H9 (cell line): ENCODE data around the gene ADGRL2. TPM values are rescaled to one million over a fixed set of nuclear protein-coding genes. Genes with fewer than 3 reads are reported as not detected.

Source experiments
- DNase-seq: peaks from one replicate; pipeline ENCODE4 v3.0.0-alpha.2; 2017
- H2AFZ ChIP-seq: one replicate; pipeline ENCODE4 v1.6.1; 2013; ENCODE audit warnings: mild to moderate bottlenecking, low read length, control low read depth, moderate library complexity
- H2AK5ac ChIP-seq: 2 replicates; pipeline ENCODE4 v1.6.1; 2013; ENCODE audit warnings: low read length, control low read depth, mixed read lengths; ENCODE audit not compliant: insufficient read length
- H2BK120ac ChIP-seq: one replicate; pipeline ENCODE4 v1.6.1; 2013; ENCODE audit warnings: low read depth, mild to moderate bottlenecking, low read length, control low read depth, inconsistent platforms; ENCODE audit not compliant: poor library complexity, severe bottlenecking
- H2BK12ac ChIP-seq: 2 replicates; pipeline ENCODE4 v1.6.1; 2013; ENCODE audit warnings: low read length, control low read depth, mixed read lengths, low read depth; ENCODE audit not compliant: insufficient read length
- H2BK15ac ChIP-seq: 2 replicates; pipeline ENCODE4 v1.6.1; 2013; ENCODE audit warnings: low read depth, low read length, control low read depth
- H2BK20ac ChIP-seq: one replicate; pipeline ENCODE4 v1.6.1; 2013; ENCODE audit warnings: low read depth, mild to moderate bottlenecking, low read length, control low read depth, inconsistent platforms; ENCODE audit not compliant: poor library complexity, severe bottlenecking
- H2BK5ac ChIP-seq: 2 replicates; pipeline ENCODE4 v1.6.1; 2013; ENCODE audit warnings: low read length, control low read depth, mixed read lengths; ENCODE audit not compliant: insufficient read length
- H3K14ac ChIP-seq: 2 replicates; pipeline ENCODE4 v1.6.1; 2013; ENCODE audit warnings: low read length, control low read depth; ENCODE audit not compliant: insufficient read depth
- H3K18ac ChIP-seq: 2 replicates; pipeline ENCODE4 v1.6.1; 2013; ENCODE audit warnings: low read depth, mild to moderate bottlenecking, mixed read lengths, low read length, control low read depth; ENCODE audit not compliant: insufficient read length
- H3K23ac ChIP-seq: 2 replicates; pipeline ENCODE4 v1.6.1; 2013; ENCODE audit warnings: low read length, control low read depth, mixed read lengths, low read depth; ENCODE audit not compliant: insufficient read length
- H3K23me2 ChIP-seq: 2 replicates; pipeline ENCODE4 v1.6.1; 2013; ENCODE audit warnings: low read depth, mild to moderate bottlenecking, mixed read lengths, low read length, control low read depth; ENCODE audit not compliant: insufficient read length, poor library complexity, severe bottlenecking
- H3K27ac ChIP-seq: 2 replicates; pipeline ENCODE4 v1.5.1; 2013; ENCODE audit warnings: low read length, control low read depth, mixed read lengths, low read depth; ENCODE audit not compliant: insufficient read length
- H3K27me3 ChIP-seq: 2 replicates; pipeline ENCODE4 v1.6.1; 2013; ENCODE audit warnings: low read length, control low read depth, inconsistent platforms; ENCODE audit not compliant: insufficient read depth
- H3K4ac ChIP-seq: 2 replicates; pipeline ENCODE4 v1.6.1; 2013; ENCODE audit warnings: low read depth, mild to moderate bottlenecking, control low read depth, inconsistent platforms, low read length, moderate library complexity
- H3K4me1 ChIP-seq: 2 replicates; pipeline ENCODE4 v1.6.1; 2013; ENCODE audit warnings: low read length, control low read depth, inconsistent platforms; ENCODE audit not compliant: insufficient read depth
- H3K4me2 ChIP-seq: 2 replicates; pipeline ENCODE4 v1.6.1; 2013; ENCODE audit warnings: low read length, control low read depth, mixed read lengths; ENCODE audit not compliant: insufficient read length, insufficient read depth
- H3K56ac ChIP-seq: 2 replicates; pipeline ENCODE4 v1.6.1; 2013; ENCODE audit warnings: low read depth, mild to moderate bottlenecking, mixed read lengths, low read length, control low read depth; ENCODE audit not compliant: insufficient read length
- H3K79me1 ChIP-seq: 2 replicates; pipeline ENCODE4 v1.6.1; 2013; ENCODE audit warnings: low read depth, mild to moderate bottlenecking, moderate library complexity, low read length, control low read depth, inconsistent platforms; ENCODE audit not compliant: insufficient read depth, poor library complexity, severe bottlenecking
- H3K79me2 ChIP-seq: 2 replicates; pipeline ENCODE4 v1.6.1; 2013; ENCODE audit warnings: low read length, control low read depth, inconsistent platforms; ENCODE audit not compliant: insufficient read depth
- H3K9ac ChIP-seq: 2 replicates; pipeline ENCODE4 v1.6.1; 2013; ENCODE audit warnings: low read length, control low read depth, mixed read lengths; ENCODE audit not compliant: insufficient read length; ENCODE audit errors: extremely low read depth
- H3K9me3 ChIP-seq: one replicate; pipeline ENCODE4 v1.6.1; 2013; ENCODE audit warnings: low read depth, low read length, inconsistent platforms; ENCODE audit not compliant: control insufficient read depth
- H3T11ph ChIP-seq: one replicate; pipeline ENCODE4 v1.6.1; 2013; ENCODE audit warnings: mild to moderate bottlenecking, low read length, control low read depth, inconsistent platforms
- H4K20me1 ChIP-seq: one replicate; pipeline ENCODE4 v1.6.1; 2013; ENCODE audit not compliant: control insufficient read depth, insufficient read length, insufficient read depth
- H4K5ac ChIP-seq: 2 replicates; pipeline ENCODE4 v1.6.1; 2013; ENCODE audit warnings: low read depth, mild to moderate bottlenecking, mixed read lengths, low read length, control low read depth; ENCODE audit not compliant: insufficient read length
- H4K8ac ChIP-seq: replicated peaks from 2 replicates; pipeline ENCODE4 v1.6.1; 2013; ENCODE audit warnings: low read length, control low read depth, mixed read lengths, low read depth; ENCODE audit not compliant: insufficient read length
- H4K91ac ChIP-seq: 2 replicates; pipeline ENCODE4 v1.6.1; 2013; ENCODE audit warnings: low read depth, mild to moderate bottlenecking, moderate library complexity, mixed read lengths, low read length, control low read depth; ENCODE audit not compliant: insufficient read length
- H3K27ac Mint-ChIP-seq, 3 experiments: 2 replicates in 2 of 3; 3 replicates in 1 of 3; pipeline ENCODE4 v1.8.0; 2020 to 2021; ENCODE audit warnings: mixed read lengths in 3 of 3, mild to moderate bottlenecking in 1 of 3, moderate library complexity in 1 of 3
- H3K27me3 Mint-ChIP-seq: 2 replicates; pipeline ENCODE4 v1.8.0; 2021; ENCODE audit warnings: low read depth, mild to moderate bottlenecking, moderate library complexity, mixed read lengths
- H3K36me3 Mint-ChIP-seq, 3 experiments: 2 replicates in 2 of 3; 3 replicates in 1 of 3; pipeline ENCODE4 v1.8.0; 2020 to 2021; ENCODE audit warnings: low read depth in 3 of 3, mixed read lengths in 3 of 3; ENCODE audit not compliant: insufficient read depth in 1 of 3
- H3K4me1 Mint-ChIP-seq, 2 experiments: 2 replicates each; pipeline ENCODE4 v1.8.0; 2020; ENCODE audit warnings: mixed read lengths in 2 of 2
- H3K4me3 Mint-ChIP-seq, 2 experiments: 2 replicates in 1 of 2; 3 replicates in 1 of 2; pipeline ENCODE4 v1.8.0; 2020 to 2021; ENCODE audit warnings: mild to moderate bottlenecking in 2 of 2, mixed read lengths in 2 of 2, moderate library complexity in 1 of 2
- H3K9me3 Mint-ChIP-seq, 2 experiments: 2 replicates in 1 of 2; 3 replicates in 1 of 2; pipeline ENCODE4 v1.8.0; 2020; ENCODE audit warnings: mild to moderate bottlenecking in 2 of 2, mixed read lengths in 2 of 2, moderate library complexity in 1 of 2
- CTCF ChIP-seq: fragments of 200-600 bp; sonication (generic); conservative IDR thresholded peaks from 3 replicates; pipeline ENCODE4 v1.8.0; 2021; ENCODE audit warnings: antibody characterized with exemption, mild to moderate bottlenecking
- WGBS: extraction: QIAGEN DNeasy Blood & Tissue Kit; methylation state at CpG from one replicate; pipeline ENCODE4 v1.1.7; 2013; ENCODE audit warnings: missing lambda C conversion rate, low lambda C conversion rate, mixed read lengths; ENCODE audit not compliant: insufficient read length; ENCODE audit errors: extremely low coverage; 5-methylcytosine and 5-hydroxymethylcytosine counted together
- total RNA-seq: library from RNA; stranded (reverse); gene quantifications from 2 replicates; pipeline ENCODE4 v1.2.1, GENCODE V29; 2021

Gene ADGRL2
- total RNA-seq, 1 experiment from 2014 or later: 119 TPM

- Histone ChIP-seq H3K27me3 (no peaks in the 10 kb centered on the region), H4K20me1 (no peaks in the 10 kb centered on the region), H2BK12ac (no peak overlapping the region), H3K9ac (no peak overlapping the region), H2BK20ac (no peak overlapping the region), H2BK5ac (no peak overlapping the region), H3K79me1 (no peaks in the 10 kb centered on the region), H3K18ac (no peak overlapping the region), H3K9me3 (no peaks in the 10 kb centered on the region), H3K56ac (no peak overlapping the region), H2BK15ac (no peak overlapping the region), H3K23me2 (no peaks in the 10 kb centered on the region), H4K5ac (no peak overlapping the region), H2BK120ac (no peak overlapping the region), H4K8ac (no peak overlapping the region), H3K4me1 (no peaks in the 10 kb centered on the region; the same call in 1 of the 2 replicates), H2AK5ac (no peak overlapping the region), H2AFZ (no peak overlapping the region), H4K91ac (no peak overlapping the region), H3K27ac (no peak overlapping the region), H3K79me2 (peaks cover 2% of the 10 kb centered on the region; the same call in 1 of the 2 replicates), H3K4ac (no peak overlapping the region), H3K14ac (no peak overlapping the region), H3K23ac (no peak overlapping the region), H3T11ph (no peak overlapping the region), H3K4me2 (no peak overlapping the region)
- Mint-ChIP-seq H3K27ac (0 out of 7 replicates have a peak overlapping the region, but pooled peaks of 1 of the 3 experiments have one; percentile 26), H3K9me3 (peaks cover 4 to 6% of the 10 kb centered on the region in 2 experiments), H3K27me3 (no peaks in the 10 kb centered on the region), H3K4me1 (peaks cover 56 to 58% of the 10 kb centered on the region in 2 experiments), H3K36me3 (peaks cover 14 to 23% (median 17%) of the 10 kb centered on the region in 3 experiments), H3K4me3 (no peak overlapping the region)
- no peak for DNase-seq
- WGBS: no CpG with 5 or more reads among the region's 1 CpG
- no peak for TF ChIP-seq CTCF
Measured at GRCh38 chr1:81873946-81874345, 73.2 kb downstream of the ADGRL2 start.
